EL (cell line): ENCODE measurements around the gene FBXO8.
"Not testable (repeated sequence)": the region's sequence is repeated elsewhere in the genome, so short reads cannot be mapped to it uniquely, and the experiment has no call there.

ENCODE experiments used
- DNase-seq: peaks from one replicate; pipeline ENCODE4 v3.0.0-alpha.2; 2016

FBXO8 gene

GRCh38 chr4:174282836-174283506, 496 bp downstream of the FBXO8 start:
- peak; percentile 92 for DNase-seq

DNA sequence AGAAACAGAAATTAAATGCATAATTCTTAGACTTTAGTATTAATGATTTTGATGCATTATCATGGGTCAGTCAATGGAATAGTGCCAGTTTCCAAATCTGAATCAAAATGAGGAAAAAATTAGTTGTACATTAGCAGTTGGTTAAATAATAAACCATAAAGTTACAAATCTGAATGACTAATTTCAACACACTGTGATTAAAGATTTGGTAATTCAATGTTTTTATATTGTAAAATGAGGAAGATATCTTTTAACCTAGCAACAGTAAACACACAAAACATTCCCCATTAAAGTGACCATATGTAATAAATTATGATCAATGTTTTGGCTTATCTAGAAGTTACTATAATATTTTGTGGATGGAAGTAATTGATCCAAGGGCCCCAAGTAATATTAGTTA, 1.6 kb downstream of the FBXO8 start:
- no peak for DNase-seq

GRCh38 chr4:174281182-174281737, 2.2 kb downstream of the FBXO8 start:
- DNase-seq: no peak

- DNase-seq: no peak
Measured at GRCh38 chr4:174279433-174280155, 3.9 kb downstream of the FBXO8 start.

DNA sequence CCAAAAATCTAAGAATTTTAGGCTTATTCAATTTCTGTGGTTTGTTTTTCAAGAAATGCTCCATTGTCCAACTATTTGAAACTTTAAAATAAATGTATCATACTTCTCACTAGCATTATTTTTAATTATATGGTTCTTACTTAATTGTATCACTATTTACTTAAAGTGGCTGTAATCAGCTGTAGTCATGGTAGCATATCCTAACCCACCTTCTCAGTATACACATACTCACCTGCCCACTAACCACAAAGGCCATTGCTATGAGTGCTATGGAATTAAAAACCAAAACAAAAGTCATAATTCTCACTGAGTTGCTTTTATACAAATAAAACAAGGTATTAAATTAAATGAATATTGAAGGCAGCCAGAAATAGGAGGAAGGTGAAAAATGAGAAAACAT, 5.0 kb downstream of the FBXO8 start:
- no peak for DNase-seq

GRCh38 chr4:174277433-174277832, 6.0 kb downstream of the FBXO8 start:
- DNase-seq: no peak

GRCh38 chr4:174275101-174275500, 8.4 kb downstream of the FBXO8 start:
- DNase-seq: no peak

- no peak for DNase-seq
Measured at GRCh38 chr4:174274436-174274835, 9.0 kb downstream of the FBXO8 start.

GRCh38 chr4:174273930-174274329, 9.5 kb downstream of the FBXO8 start:
- DNase-seq: no peak

DNA sequence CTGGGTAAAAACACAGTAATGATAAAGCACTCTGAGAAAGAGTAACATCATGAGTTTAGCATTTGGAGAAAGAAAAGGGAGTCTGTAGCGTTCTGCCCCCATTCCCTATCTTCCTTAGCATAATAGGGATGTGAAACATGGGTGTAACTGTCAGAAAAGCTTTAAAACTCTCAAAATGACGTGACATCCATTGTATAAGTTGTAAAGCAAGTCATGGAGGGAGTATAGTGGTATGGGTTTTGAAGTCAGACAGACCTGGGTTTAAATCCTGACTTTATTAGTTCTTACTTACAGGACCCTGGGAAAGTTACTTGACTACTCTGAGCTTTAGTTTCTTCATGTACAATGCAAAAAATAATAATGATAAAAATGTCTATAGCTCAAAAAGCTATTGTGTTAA, 17.1 kb downstream of the FBXO8 start:
- no peak for DNase-seq

GRCh38 chr4:174265916-174266315, 17.6 kb downstream of the FBXO8 start:
- DNase-seq: no peak

- no peak for DNase-seq
Measured at GRCh38 chr4:174263445-174263736, 20.1 kb downstream of the FBXO8 start.

GRCh38 chr4:174262624-174263444, 20.6 kb downstream of the FBXO8 start:
- DNase-seq: no peak

DNA sequence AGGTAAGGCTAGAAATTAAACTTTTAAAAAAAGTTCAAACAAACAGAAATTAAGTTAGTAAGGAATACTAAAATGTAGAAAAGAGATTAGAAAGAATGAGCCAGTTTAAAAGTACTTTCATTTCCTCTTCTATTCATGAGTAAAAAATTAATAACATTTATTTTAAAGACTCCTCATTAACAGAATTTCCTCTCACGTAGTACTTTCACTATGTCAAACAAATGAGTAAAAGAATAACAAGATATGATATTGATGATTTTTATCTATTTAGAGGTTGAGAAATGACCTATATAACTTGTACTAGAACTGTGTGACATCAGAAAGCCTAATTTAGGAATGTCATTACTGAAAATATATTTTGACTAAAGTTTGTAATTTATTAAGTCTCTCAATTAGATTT, 22.0 kb downstream of the FBXO8 start:
- not testable (repeated sequence) for DNase-seq

DNA sequence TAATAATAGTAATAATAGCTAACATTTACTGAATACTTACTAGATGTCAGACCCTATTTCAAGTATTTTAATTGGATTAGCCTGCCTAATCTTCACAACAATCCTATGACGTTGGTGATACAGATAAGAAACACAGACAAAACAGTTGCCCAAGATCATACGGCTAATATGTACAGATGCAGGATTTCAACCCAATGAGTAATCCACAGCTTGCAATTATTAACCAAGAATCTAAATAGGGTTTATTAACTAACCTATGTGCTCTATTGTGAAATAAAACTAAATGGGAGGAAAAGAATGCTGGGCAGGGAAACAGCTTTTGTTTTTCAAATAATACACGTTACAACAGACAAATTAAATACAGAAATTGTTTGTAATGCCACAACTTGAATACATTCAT, 23.4 kb downstream of the FBXO8 start:
- peak; percentile 45 for DNase-seq

- no peak for DNase-seq
Measured at GRCh38 chr4:174259580-174259979, 23.9 kb downstream of the FBXO8 start.

DNA sequence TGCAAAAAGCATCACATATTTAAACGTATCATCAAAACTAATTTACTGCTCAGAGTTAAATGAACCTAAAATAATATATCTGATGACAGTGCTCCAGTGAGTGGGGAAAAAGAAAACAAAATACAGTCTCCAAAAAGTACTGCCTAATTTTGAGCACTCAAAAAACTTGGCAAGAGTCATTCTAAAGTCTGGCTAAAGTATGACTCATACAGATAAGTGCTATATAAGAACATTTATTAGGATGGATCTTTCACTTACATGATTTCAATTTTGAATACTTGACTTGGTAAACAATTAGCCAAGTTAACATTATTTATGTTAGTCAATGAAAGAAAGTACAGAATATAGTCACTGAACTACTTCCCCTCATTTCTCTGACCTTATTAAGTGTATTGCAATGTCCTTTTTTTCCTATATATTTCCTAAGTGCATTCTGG, 27.2 kb downstream of the FBXO8 start:
- DNase-seq: peak; percentile 14

DNA sequence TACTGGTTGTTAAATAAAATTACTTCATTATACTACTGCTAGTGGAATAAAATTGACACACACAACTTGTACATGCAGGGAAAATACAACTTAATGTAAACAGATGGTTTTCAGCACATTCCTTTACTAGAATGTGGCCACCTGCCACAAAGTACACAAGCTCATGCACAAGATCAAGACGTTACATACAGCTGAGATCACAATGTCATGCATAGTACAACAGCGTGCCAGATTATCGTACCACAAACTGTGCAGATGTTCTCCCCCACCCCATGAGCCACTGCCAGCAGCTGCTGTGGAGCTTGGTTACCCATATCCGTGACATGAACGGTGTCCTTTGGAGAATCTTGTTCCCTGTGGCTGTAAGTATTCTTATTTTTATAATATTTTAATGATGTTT, 27.7 kb downstream of the FBXO8 start:
- DNase-seq: peak; percentile 9

DNA sequence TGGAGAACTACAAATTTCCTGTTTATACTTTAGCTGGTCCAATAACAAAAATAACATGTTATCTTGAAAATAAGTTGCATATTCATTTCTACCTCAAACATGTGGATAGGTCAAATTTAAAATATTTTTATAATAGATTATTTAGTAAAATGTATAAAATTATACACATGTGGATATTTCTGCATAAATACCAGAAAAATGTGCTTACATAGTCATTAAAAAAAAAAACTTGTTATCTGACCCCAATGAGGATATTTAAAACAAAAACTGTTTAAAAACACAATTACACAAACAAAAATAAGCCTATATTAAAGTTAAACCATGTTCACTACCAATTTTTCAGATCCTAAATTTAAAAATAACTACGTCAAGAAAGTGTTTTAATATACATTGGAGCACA, 28.1 kb downstream of the FBXO8 start:
- no peak for DNase-seq

DNA sequence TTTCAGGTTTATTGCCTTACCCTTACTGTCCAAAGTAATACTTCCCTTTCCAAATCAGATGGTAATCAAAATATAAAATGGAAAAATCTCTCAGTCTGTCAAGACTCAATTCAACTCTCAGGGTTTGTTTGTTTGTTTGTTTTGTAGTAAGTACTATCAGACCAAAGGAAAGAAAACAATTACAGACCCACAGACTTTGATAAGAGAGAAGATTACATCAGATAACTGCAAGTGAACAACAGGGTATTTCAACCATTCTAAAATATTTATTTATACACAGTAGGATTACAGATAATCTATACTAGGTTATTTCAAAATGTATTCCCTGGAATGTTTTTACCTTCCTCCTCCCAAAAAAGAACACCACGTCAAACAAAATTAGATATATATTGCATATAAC, 28.9 kb downstream of the FBXO8 start:
- DNase-seq: no peak

DNA sequence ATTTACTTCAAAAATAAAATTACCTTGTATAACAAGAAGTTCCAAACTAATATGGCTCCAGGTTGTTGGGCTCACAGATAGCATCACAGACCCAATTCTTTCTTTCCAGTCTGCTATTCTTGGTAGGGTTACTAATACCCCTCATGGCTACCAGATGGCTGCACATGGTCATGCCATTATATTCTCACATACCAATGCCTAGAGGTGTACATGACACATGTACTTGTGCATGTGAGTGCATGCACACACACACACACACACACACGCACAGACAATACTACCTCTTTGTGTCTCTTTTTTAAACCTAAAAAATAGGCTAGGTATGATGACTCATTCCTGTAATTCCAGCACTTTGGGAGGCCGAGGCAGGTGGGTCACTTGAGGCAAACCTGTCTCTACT, 31.1 kb downstream of the FBXO8 start:
- DNase-seq: no peak

DNA sequence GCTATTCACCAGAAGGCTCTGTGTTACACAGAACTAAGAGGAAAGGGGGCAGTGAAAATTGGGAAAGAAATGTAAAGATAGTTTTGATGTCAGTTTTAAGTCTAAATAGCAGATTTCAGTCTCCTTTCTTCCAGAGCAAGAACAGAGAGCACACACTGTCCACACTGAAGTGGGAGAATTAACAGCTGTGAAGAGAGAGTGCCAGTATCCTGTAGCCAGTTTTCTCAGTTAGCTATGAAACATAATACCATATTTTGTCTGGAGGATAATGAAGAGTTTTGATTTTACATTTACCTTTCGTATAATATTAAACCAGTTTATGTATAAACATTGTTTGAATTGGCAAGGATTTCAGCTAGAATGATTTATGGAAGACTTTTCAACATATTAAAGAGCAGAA, 35.1 kb downstream of the FBXO8 start:
- no peak for DNase-seq

DNA sequence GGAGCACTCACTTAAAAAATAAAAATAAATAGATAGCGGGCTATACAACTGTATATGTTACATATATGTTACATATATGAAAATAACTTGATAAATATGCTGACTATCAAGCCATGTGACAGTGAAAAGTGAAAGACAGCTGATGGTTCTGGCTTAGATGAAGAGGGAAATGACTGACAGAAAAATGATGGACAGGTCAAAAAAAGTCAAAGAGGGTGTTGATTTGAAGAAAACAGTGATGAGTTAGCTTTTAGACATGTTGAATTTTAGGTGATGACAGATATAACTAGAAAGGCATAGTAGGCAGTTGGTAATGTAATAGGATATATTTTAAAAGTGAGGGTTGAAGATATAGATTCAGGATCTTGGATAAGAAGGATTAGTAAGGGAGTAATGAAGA, 37.8 kb downstream of the FBXO8 start:
- DNase-seq: no peak

GRCh38 chr4:174244441-174244840, 39.0 kb downstream of the FBXO8 start:
- peak; percentile 41 for DNase-seq
